ENCODE measurements around the gene PNKP. TPM values are rescaled to one million over a fixed set of nuclear protein-coding genes. Genes with fewer than 3 reads are reported as not detected.
A peak's percentile ranks its signal among the peaks of the same experiment; 100 is the strongest.

PNKP gene
- total and polyA plus RNA-seq, 5 donors: 38.6 to 144 (median 40.8) TPM

- intact Hi-C loops (cut with DNase I): loop anchor here in 1 of 4 donors (10.0 kb wide), 1 partner anchor 166 kb away; the partner anchor contains the start of gene ADM5
- WGBS: under 1% methylated on average over 98 of the region's 98 CpGs
- DNase-seq: peak; percentile 92 to 97 (median 97)
Measured at GRCh38 chr19:49850487-49851342, 16.7 kb downstream of the PNKP start, which contains the start of gene PTOV1. TSS of gene PTOV1 (plus strand) at chr19:49851159.

GRCh38 chr19:49850221-49850486 lies 17.2 kb downstream of the PNKP start:
- Histone ChIP-seq H3K4me3 (ENCODE audit: low read length) (peak overlapping the region; percentile 21), H3K4me1 (ENCODE audit: control insufficient read depth, insufficient read depth, low read length) (peaks cover 6% of the 10 kb centered on the region), H3K27ac (ENCODE audit: low read length) (peak overlapping the region; percentile 53), H3K9me3 (ENCODE audit: control insufficient read depth, low read length) (no peaks in the 10 kb centered on the region), H3K27me3 (ENCODE audit: control insufficient read depth, insufficient read depth) (no peaks in the 10 kb centered on the region)
- peak in 1 of 3 donors; percentile 50 for DNase-seq
- peak; percentile 0 to 2 for ATAC-seq
- intact Hi-C loops (cut with DNase I): loop anchor here in 1 of 4 donors (10.0 kb wide), 1 partner anchor 165 kb away; the partner anchor contains the start of gene ADM5
- 56% methylated on average over 12 of the region's 12 CpGs for WGBS

More at GRCh38 chr19:49850487-49851342, 16.7 kb downstream of the PNKP start, which contains the start of gene PTOV1:
- peak; percentile 95 for ATAC-seq
- peak within 1 kb of the TSS; percentile 98 for H3K4me3 ChIP-seq (ENCODE audit: low read length)
- H3K27me3 ChIP-seq (ENCODE audit: control insufficient read depth, insufficient read depth): no peaks in the 10 kb centered on the region
- H3K9me3 ChIP-seq (ENCODE audit: control insufficient read depth, low read length): no peaks in the 10 kb centered on the region
- peak within 1 kb of the TSS; percentile 98 for H3K27ac ChIP-seq (ENCODE audit: low read length)
- H3K4me1 ChIP-seq (ENCODE audit: control insufficient read depth, insufficient read depth, low read length): peaks cover 6% of the 10 kb centered on the region

- no peaks in the 10 kb centered on the region for H3K9me3 ChIP-seq (ENCODE audit: control insufficient read depth, low read length)
- DNase-seq (peak in 2 of 3 donors; percentile 15 to 35), ATAC-seq (no peak)
- no peaks in the 10 kb centered on the region for H3K27me3 ChIP-seq (ENCODE audit: control insufficient read depth, insufficient read depth)
- peaks cover 6% of the 10 kb centered on the region for H3K4me1 ChIP-seq (ENCODE audit: control insufficient read depth, insufficient read depth, low read length)
- H3K4me3 ChIP-seq (ENCODE audit: low read length): peak overlapping the region; percentile 21
- peak overlapping the region; percentile 53 for H3K27ac ChIP-seq (ENCODE audit: low read length)
- intact Hi-C loops (cut with DNase I): loop anchor here in 1 of 4 donors (10.0 kb wide), 1 partner anchor 165 kb away; the partner anchor contains the start of gene ADM5
- WGBS: 91% methylated on average over 15 of the region's 15 CpGs
Measured at GRCh38 chr19:49849433-49850220, 17.7 kb downstream of the PNKP start.

- Histone ChIP-seq H3K27ac (ENCODE audit: low read length) (no peak overlapping the region), H3K9me3 (ENCODE audit: control insufficient read depth, low read length) (no peaks in the 10 kb centered on the region), H3K4me1 (ENCODE audit: control insufficient read depth, insufficient read depth, low read length) (peaks cover 6% of the 10 kb centered on the region), H3K4me3 (ENCODE audit: low read length) (no peak overlapping the region), H3K27me3 (ENCODE audit: control insufficient read depth, insufficient read depth) (no peaks in the 10 kb centered on the region)
- WGBS: 90% methylated on average over 3 of the region's 3 CpGs
- ATAC-seq (no peak), DNase-seq (no peak)
- intact Hi-C loops (cut with DNase I): no loop called here
Measured at GRCh38 chr19:49848938-49849337, 18.4 kb downstream of the PNKP start.

GRCh38 chr19:49847731-49848696 lies 19.4 kb downstream of the PNKP start:
- H3K4me3 ChIP-seq (ENCODE audit: low read length): no peak overlapping the region
- H3K27me3 ChIP-seq (ENCODE audit: control insufficient read depth, insufficient read depth): no peaks in the 10 kb centered on the region
- ATAC-seq: no peak
- DNase-seq: peak in 2 of 3 donors; percentile 23 to 31
- peaks cover 6% of the 10 kb centered on the region for H3K4me1 ChIP-seq (ENCODE audit: control insufficient read depth, insufficient read depth, low read length)
- H3K27ac ChIP-seq (ENCODE audit: low read length): no peak overlapping the region
- H3K9me3 ChIP-seq (ENCODE audit: control insufficient read depth, low read length): no peaks in the 10 kb centered on the region
- 90% methylated on average over 10 of the region's 10 CpGs for WGBS
- intact Hi-C loops (cut with DNase I): no loop called here

- 71% methylated on average over 5 of the region's 5 CpGs for WGBS
- DNase-seq (no peak), ATAC-seq (no peak)
- intact Hi-C loops (cut with DNase I): no loop called here
- no peaks in the 10 kb centered on the region for H3K9me3 ChIP-seq (ENCODE audit: control insufficient read depth, low read length)
- no peaks in the 10 kb centered on the region for H3K27me3 ChIP-seq (ENCODE audit: control insufficient read depth, insufficient read depth)
- no peaks in the 10 kb centered on the region for H3K4me1 ChIP-seq (ENCODE audit: control insufficient read depth, insufficient read depth, low read length)
- H3K4me3 ChIP-seq (ENCODE audit: low read length): no peak overlapping the region
- no peak overlapping the region for H3K27ac ChIP-seq (ENCODE audit: low read length)
Measured at GRCh38 chr19:49846408-49846807, 21.0 kb downstream of the PNKP start.

- ATAC-seq (no peak), DNase-seq (no peak)
- Histone ChIP-seq H3K27ac (ENCODE audit: low read length) (no peak overlapping the region), H3K27me3 (ENCODE audit: control insufficient read depth, insufficient read depth) (no peaks in the 10 kb centered on the region), H3K4me3 (ENCODE audit: low read length) (no peak overlapping the region), H3K4me1 (ENCODE audit: control insufficient read depth, insufficient read depth, low read length) (no peaks in the 10 kb centered on the region), H3K9me3 (ENCODE audit: control insufficient read depth, low read length) (no peaks in the 10 kb centered on the region)
- intact Hi-C loops (cut with DNase I): no loop called here
- 67% methylated on average over 3 of the region's 3 CpGs for WGBS
Measured at GRCh38 chr19:49845414-49845813, 22.0 kb downstream of the PNKP start.

GRCh38 chr19:49844138-49845095 lies 23.0 kb downstream of the PNKP start:
- no peak overlapping the region for H3K27ac ChIP-seq (ENCODE audit: low read length)
- H3K4me1 ChIP-seq (ENCODE audit: control insufficient read depth, insufficient read depth, low read length): no peaks in the 10 kb centered on the region
- intact Hi-C loops (cut with DNase I): no loop called here
- H3K27me3 ChIP-seq (ENCODE audit: control insufficient read depth, insufficient read depth): no peaks in the 10 kb centered on the region
- no peak overlapping the region for H3K4me3 ChIP-seq (ENCODE audit: low read length)
- DNase-seq (no peak), ATAC-seq (no peak)
- H3K9me3 ChIP-seq (ENCODE audit: control insufficient read depth, low read length): no peaks in the 10 kb centered on the region
- 81% methylated on average over 18 of the region's 18 CpGs for WGBS

GRCh38 chr19:49843265-49843664 lies 24.1 kb downstream of the PNKP start:
- intact Hi-C loops (cut with DNase I): no loop called here
- H3K27ac ChIP-seq (ENCODE audit: low read length): no peak overlapping the region
- no peak overlapping the region for H3K4me3 ChIP-seq (ENCODE audit: low read length)
- no peaks in the 10 kb centered on the region for H3K9me3 ChIP-seq (ENCODE audit: control insufficient read depth, low read length)
- no peaks in the 10 kb centered on the region for H3K4me1 ChIP-seq (ENCODE audit: control insufficient read depth, insufficient read depth, low read length)
- ATAC-seq (no peak), DNase-seq (no peak)
- 87% methylated on average over 3 of the region's 3 CpGs for WGBS
- no peaks in the 10 kb centered on the region for H3K27me3 ChIP-seq (ENCODE audit: control insufficient read depth, insufficient read depth)

All from right cardiac atrium (tissue), 5 donors.